ENCODE results near the gene ANKFN1. TPM values are rescaled to one million over a fixed set of nuclear protein-coding genes. Genes with fewer than 3 reads are reported as not detected.

ANKFN1 gene
- total RNA-seq, 1 donor from 2014 or later = not detected

DNA sequence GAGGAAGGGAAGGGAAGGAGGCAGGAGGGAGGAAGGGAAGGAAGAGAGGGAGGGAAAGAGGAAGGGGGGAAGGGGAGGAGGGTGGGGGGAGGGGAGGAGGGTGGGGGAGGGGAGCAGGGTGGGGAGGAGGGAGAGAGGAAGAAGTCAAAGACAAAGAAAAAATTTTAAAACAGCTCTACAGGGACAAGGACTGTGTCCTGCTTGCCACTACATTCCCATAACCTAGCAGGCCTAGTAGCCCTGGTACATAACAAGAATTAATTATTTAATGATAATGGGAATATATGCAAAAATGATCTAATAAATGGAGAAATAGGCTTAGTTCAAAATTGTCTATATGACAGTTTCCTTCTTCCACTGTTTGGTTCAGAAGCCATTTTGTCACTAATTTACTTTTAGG lies 392.7 kb downstream of the ANKFN1 start:
- Histone ChIP-seq H4K20me1 (ENCODE audit: insufficient read depth, low read length) (no peaks in the 10 kb centered on the region), H3K4me3 (ENCODE audit: insufficient read depth, low read depth, low read length) (no peak overlapping the region), H2AFZ (ENCODE audit: low read depth, low read length) (no peak overlapping the region), H3K79me2 (ENCODE audit: insufficient read depth, low read length) (no peaks in the 10 kb centered on the region), H3K27me3 (ENCODE audit: insufficient read depth, low read length) (no peaks in the 10 kb centered on the region), H3K4me2 (ENCODE audit: low read length) (no peak overlapping the region), H3K9me3 (ENCODE audit: insufficient read depth, low read depth, low read length) (no peaks in the 10 kb centered on the region), H3K9ac (ENCODE audit: low read length) (no peak overlapping the region), H3K4me1 (ENCODE audit: insufficient read depth, low read length) (no peaks in the 10 kb centered on the region), H3K36me3 (ENCODE audit: insufficient read depth, low read length) (no peaks in the 10 kb centered on the region), H3K27ac (ENCODE audit: low read depth, low read length) (no peak overlapping the region)
- Mint-ChIP-seq H3K4me1 (ENCODE audit: low read depth, unreplicated experiment) (peaks cover 2% of the 10 kb centered on the region), H3K4me3 (ENCODE audit: unreplicated experiment) (no peak overlapping the region), H3K27ac (ENCODE audit: unreplicated experiment) (no peak overlapping the region), H3K9me3 (ENCODE audit: unreplicated experiment) (peaks cover 8% of the 10 kb centered on the region), H3K27me3 (ENCODE audit: low read depth, unreplicated experiment) (peaks cover 8% of the 10 kb centered on the region), H3K36me3 (ENCODE audit: low read depth, unreplicated experiment) (no peaks in the 10 kb centered on the region)
- TF ChIP-seq EZH2 (IDR thresholded peaks at IDR 0.05; ENCODE audit: insufficient read depth, low read length) = no peak
- TF ChIP-seq, protein P1, sequence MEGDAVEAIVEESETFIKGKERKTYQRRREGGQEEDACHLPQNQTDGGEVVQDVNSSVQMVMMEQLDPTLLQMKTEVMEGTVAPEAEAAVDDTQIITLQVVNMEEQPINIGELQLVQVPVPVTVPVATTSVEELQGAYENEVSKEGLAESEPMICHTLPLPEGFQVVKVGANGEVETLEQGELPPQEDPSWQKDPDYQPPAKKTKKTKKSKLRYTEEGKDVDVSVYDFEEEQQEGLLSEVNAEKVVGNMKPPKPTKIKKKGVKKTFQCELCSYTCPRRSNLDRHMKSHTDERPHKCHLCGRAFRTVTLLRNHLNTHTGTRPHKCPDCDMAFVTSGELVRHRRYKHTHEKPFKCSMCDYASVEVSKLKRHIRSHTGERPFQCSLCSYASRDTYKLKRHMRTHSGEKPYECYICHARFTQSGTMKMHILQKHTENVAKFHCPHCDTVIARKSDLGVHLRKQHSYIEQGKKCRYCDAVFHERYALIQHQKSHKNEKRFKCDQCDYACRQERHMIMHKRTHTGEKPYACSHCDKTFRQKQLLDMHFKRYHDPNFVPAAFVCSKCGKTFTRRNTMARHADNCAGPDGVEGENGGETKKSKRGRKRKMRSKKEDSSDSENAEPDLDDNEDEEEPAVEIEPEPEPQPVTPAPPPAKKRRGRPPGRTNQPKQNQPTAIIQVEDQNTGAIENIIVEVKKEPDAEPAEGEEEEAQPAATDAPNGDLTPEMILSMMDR (IDR thresholded peaks at IDR 0.05; ENCODE audit: insufficient read depth, low read depth, low read length) = no peak
- no peak for FAIRE-seq
- no peak for DNase-seq (ENCODE audit: low read depth)

DNA sequence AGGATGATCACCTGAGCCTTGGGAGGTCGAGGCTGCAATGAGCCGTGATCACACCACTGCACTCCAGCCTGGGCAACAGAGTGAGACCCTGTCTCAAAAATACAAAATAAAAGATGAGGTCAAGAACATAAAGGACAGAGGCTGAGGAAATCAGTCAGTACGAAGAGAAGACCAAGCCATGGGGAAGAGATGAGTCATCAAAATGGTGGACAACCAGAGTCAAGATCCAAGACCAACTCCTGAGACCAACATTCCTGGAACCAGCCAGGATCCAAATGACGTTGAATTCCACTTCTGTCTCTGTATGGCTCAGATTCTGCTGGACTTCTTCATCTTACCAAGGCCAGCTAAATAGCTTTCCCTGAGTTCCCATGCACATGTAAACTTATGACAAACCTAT lies 395.4 kb downstream of the ANKFN1 start:
- Histone ChIP-seq H3K4me1 (ENCODE audit: insufficient read depth, low read length) (no peaks in the 10 kb centered on the region), H3K79me2 (ENCODE audit: insufficient read depth, low read length) (no peaks in the 10 kb centered on the region), H3K27ac (ENCODE audit: low read depth, low read length) (no peak overlapping the region), H3K9ac (ENCODE audit: low read length) (no peak overlapping the region), H3K27me3 (ENCODE audit: insufficient read depth, low read length) (no peaks in the 10 kb centered on the region), H4K20me1 (ENCODE audit: insufficient read depth, low read length) (no peaks in the 10 kb centered on the region), H2AFZ (ENCODE audit: low read depth, low read length) (no peak overlapping the region), H3K4me3 (ENCODE audit: insufficient read depth, low read depth, low read length) (no peak overlapping the region), H3K36me3 (ENCODE audit: insufficient read depth, low read length) (no peaks in the 10 kb centered on the region), H3K9me3 (ENCODE audit: insufficient read depth, low read depth, low read length) (no peaks in the 10 kb centered on the region), H3K4me2 (ENCODE audit: low read length) (no peak overlapping the region)
- DNase-seq (ENCODE audit: low read depth) (no peak), FAIRE-seq (no peak)
- Mint-ChIP-seq H3K4me1 (ENCODE audit: low read depth, unreplicated experiment) (no peaks in the 10 kb centered on the region), H3K9me3 (ENCODE audit: unreplicated experiment) (peaks cover 8% of the 10 kb centered on the region), H3K36me3 (ENCODE audit: low read depth, unreplicated experiment) (no peaks in the 10 kb centered on the region), H3K4me3 (ENCODE audit: unreplicated experiment) (no peak overlapping the region), H3K27ac (ENCODE audit: unreplicated experiment) (no peak overlapping the region), H3K27me3 (ENCODE audit: low read depth, unreplicated experiment) (peaks cover 8% of the 10 kb centered on the region)
- no peak for TF ChIP-seq EZH2 (IDR thresholded peaks at IDR 0.05; ENCODE audit: insufficient read depth, low read length)
- TF ChIP-seq, protein P1 (IDR thresholded peaks at IDR 0.05; ENCODE audit: insufficient read depth, low read depth, low read length) = no peak

DNA sequence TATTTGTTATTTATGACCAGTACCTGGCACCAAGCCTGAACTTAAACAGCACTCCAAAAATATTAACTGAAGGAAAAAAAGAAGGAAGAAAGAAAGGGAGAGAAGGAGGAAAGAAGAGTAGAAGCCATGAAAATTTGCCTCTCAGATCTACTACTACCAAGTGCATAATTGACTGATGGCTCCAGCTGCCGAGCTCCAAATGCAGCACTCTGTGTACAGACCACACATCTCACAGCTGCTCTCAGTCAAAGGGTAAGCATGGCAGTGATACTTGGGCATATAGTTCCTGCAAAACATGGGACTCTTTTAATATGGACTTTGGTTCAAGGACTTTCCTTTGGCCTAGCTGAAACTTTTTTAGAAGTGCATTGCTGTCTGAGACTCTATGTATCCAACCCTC lies 396.2 kb downstream of the ANKFN1 start:
- H3K4me1 Mint-ChIP-seq (ENCODE audit: low read depth, unreplicated experiment) = no peaks in the 10 kb centered on the region

More for the DNA sequence above, 396.2 kb downstream of the ANKFN1 start:
- H3K27me3 ChIP-seq (ENCODE audit: insufficient read depth, low read length) = no peaks in the 10 kb centered on the region
- H3K4me2 ChIP-seq (ENCODE audit: low read length) = no peak overlapping the region
- peaks cover 8% of the 10 kb centered on the region for H3K27me3 Mint-ChIP-seq (ENCODE audit: low read depth, unreplicated experiment)
- FAIRE-seq = no peak
- H3K4me3 Mint-ChIP-seq (ENCODE audit: unreplicated experiment) = no peak overlapping the region
- H3K9me3 Mint-ChIP-seq (ENCODE audit: unreplicated experiment) = peaks cover 8% of the 10 kb centered on the region
- no peak for DNase-seq (ENCODE audit: low read depth)
- H3K4me1 ChIP-seq (ENCODE audit: insufficient read depth, low read length) = no peaks in the 10 kb centered on the region
- H3K27ac ChIP-seq (ENCODE audit: low read depth, low read length) = no peak overlapping the region
- no peak overlapping the region for H3K27ac Mint-ChIP-seq (ENCODE audit: unreplicated experiment)
- TF ChIP-seq EZH2 (IDR thresholded peaks at IDR 0.05; ENCODE audit: insufficient read depth, low read length) = no peak
- TF ChIP-seq, protein P1 (IDR thresholded peaks at IDR 0.05; ENCODE audit: insufficient read depth, low read depth, low read length) = no peak
- H2AFZ ChIP-seq (ENCODE audit: low read depth, low read length) = no peak overlapping the region
- no peaks in the 10 kb centered on the region for H4K20me1 ChIP-seq (ENCODE audit: insufficient read depth, low read length)
- H3K79me2 ChIP-seq (ENCODE audit: insufficient read depth, low read length) = no peaks in the 10 kb centered on the region
- no peaks in the 10 kb centered on the region for H3K9me3 ChIP-seq (ENCODE audit: insufficient read depth, low read depth, low read length)
- no peaks in the 10 kb centered on the region for H3K36me3 Mint-ChIP-seq (ENCODE audit: low read depth, unreplicated experiment)
- H3K4me3 ChIP-seq (ENCODE audit: insufficient read depth, low read depth, low read length) = no peak overlapping the region
- H3K9ac ChIP-seq (ENCODE audit: low read length) = no peak overlapping the region
- H3K36me3 ChIP-seq (ENCODE audit: insufficient read depth, low read length) = no peaks in the 10 kb centered on the region
